ENCODE results near the gene FHL1. TPM values are rescaled to one million over a fixed set of nuclear protein-coding genes. Genes with fewer than 3 reads are reported as not detected.

Gene FHL1
- total and polyA plus RNA-seq, 4 donors, result 875 to 2,126 (median 1,619) TPM

- no peak for DNase-seq
- Histone ChIP-seq H3K27ac (ENCODE audit: low read depth in 1 of 2, low read length in 2 of 2) (no peak overlapping the region), H3K4me1 (ENCODE audit: control insufficient read depth in 1 of 2, insufficient read depth in 2 of 2, low read length in 2 of 2) (no peaks in the 10 kb centered on the region), H3K4me3 (ENCODE audit: low read length in 2 of 2) (no peak overlapping the region), H3K36me3 (ENCODE audit: control insufficient read depth in 1 of 2, insufficient read depth in 2 of 2, low read length in 1 of 2) (peaks cover 2 to 3% of the 10 kb centered on the region in 2 donors), H3K9me3 (ENCODE audit: control insufficient read depth, low read length) (no peaks in the 10 kb centered on the region), H3K27me3 (ENCODE audit: control insufficient read depth in 1 of 2, insufficient read depth in 2 of 2, low read length in 1 of 2) (no peaks in the 10 kb centered on the region)
- intact Hi-C loops (cut with DNase I), result loop anchor here in 1 of 2 donors (10.0 kb wide), 1 partner anchor 45 kb away; no protein-coding TSS in a partner anchor
- WGBS, 2 donors, result 83 to 90% methylated on average over 5 of the region's 5 CpGs
- ATAC-seq (ENCODE audit: low FRiP score), result no peak
These were observed 72.6 kb downstream of the FHL1 start for GRCh38 chrX:136219893-136220292.

DNA sequence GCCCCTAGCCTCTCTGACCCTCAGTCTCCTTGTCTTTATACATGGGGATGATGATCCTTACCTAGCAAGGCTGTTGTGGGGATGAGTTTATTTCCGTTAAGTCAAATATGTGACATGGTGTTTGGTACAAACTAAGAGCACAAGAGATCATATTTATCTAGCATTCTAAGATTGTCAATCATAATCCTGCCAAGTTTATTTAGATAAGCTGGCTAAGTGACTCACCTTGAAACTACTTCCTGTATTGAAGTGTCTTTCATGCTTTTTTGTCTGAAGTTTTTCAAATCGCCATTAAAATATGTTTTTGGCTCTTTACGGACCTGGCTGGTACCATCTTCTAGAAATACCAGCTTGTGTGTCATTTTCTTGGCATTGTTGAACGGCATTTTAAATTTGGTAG lies 73.2 kb downstream of the FHL1 start:
- Histone ChIP-seq H3K27me3 (ENCODE audit: control insufficient read depth in 1 of 2, insufficient read depth in 2 of 2, low read length in 1 of 2) (peaks cover 0 to 2% of the 10 kb centered on the region in 2 donors), H3K36me3 (ENCODE audit: control insufficient read depth in 1 of 2, insufficient read depth in 2 of 2, low read length in 1 of 2) (peaks cover 3% of the 10 kb centered on the region in 2 donors), H3K4me1 (ENCODE audit: control insufficient read depth in 1 of 2, insufficient read depth in 2 of 2, low read length in 2 of 2) (no peaks in the 10 kb centered on the region), H3K9me3 (ENCODE audit: control insufficient read depth, low read length) (no peaks in the 10 kb centered on the region), H3K4me3 (ENCODE audit: low read length in 2 of 2) (no peak overlapping the region), H3K27ac (ENCODE audit: low read depth in 1 of 2, low read length in 2 of 2) (no peak overlapping the region)
- DNase-seq (no peak), ATAC-seq (ENCODE audit: low FRiP score) (no peak)
- 40 to 56% methylated on average over 4 of the region's 4 CpGs for WGBS, 2 donors
- intact Hi-C loops (cut with DNase I), result no loop called here

GRCh38 chrX:136220951-136221350 lies 73.6 kb downstream of the FHL1 start:
- intact Hi-C loops (cut with DNase I), result no loop called here

GRCh38 chrX:136221851-136222513 lies 74.6 kb downstream of the FHL1 start:
- no peak overlapping the region for H3K27ac ChIP-seq (ENCODE audit: low read depth in 1 of 2, low read length in 2 of 2)
- no peak overlapping the region for H3K4me3 ChIP-seq (ENCODE audit: low read length in 2 of 2)
- peaks cover 0 to 4% of the 10 kb centered on the region in 2 donors for H3K27me3 ChIP-seq (ENCODE audit: control insufficient read depth in 1 of 2, insufficient read depth in 2 of 2, low read length in 1 of 2)
- no peaks in the 10 kb centered on the region for H3K9me3 ChIP-seq (ENCODE audit: control insufficient read depth, low read length)
- intact Hi-C loops (cut with DNase I), result no loop called here
- no peaks in the 10 kb centered on the region for H3K4me1 ChIP-seq (ENCODE audit: control insufficient read depth in 1 of 2, insufficient read depth in 2 of 2, low read length in 2 of 2)
- DNase-seq, result no peak
- no peak for ATAC-seq (ENCODE audit: low FRiP score)
- WGBS, 2 donors, result 89 to 95% methylated on average over 3 of the region's 3 CpGs
- H3K36me3 ChIP-seq (ENCODE audit: control insufficient read depth in 1 of 2, insufficient read depth in 2 of 2, low read length in 1 of 2), result peaks cover 3 to 4% of the 10 kb centered on the region in 2 donors

More at GRCh38 chrX:136220951-136221350, 73.6 kb downstream of the FHL1 start:
- Histone ChIP-seq H3K36me3 (ENCODE audit: control insufficient read depth in 1 of 2, insufficient read depth in 2 of 2, low read length in 1 of 2) (peaks cover 3 to 4% of the 10 kb centered on the region in 2 donors), H3K4me1 (ENCODE audit: control insufficient read depth in 1 of 2, insufficient read depth in 2 of 2, low read length in 2 of 2) (no peaks in the 10 kb centered on the region), H3K9me3 (ENCODE audit: control insufficient read depth, low read length) (no peaks in the 10 kb centered on the region), H3K27ac (ENCODE audit: low read depth in 1 of 2, low read length in 2 of 2) (no peak overlapping the region), H3K27me3 (ENCODE audit: control insufficient read depth in 1 of 2, insufficient read depth in 2 of 2, low read length in 1 of 2) (peaks cover 0 to 4% of the 10 kb centered on the region in 2 donors), H3K4me3 (ENCODE audit: low read length in 2 of 2) (no peak overlapping the region)
- DNase-seq, result no peak
- ATAC-seq (ENCODE audit: low FRiP score), result no peak
- 64% methylated on average over 3 of the region's 3 CpGs for WGBS, 2 donors

DNA sequence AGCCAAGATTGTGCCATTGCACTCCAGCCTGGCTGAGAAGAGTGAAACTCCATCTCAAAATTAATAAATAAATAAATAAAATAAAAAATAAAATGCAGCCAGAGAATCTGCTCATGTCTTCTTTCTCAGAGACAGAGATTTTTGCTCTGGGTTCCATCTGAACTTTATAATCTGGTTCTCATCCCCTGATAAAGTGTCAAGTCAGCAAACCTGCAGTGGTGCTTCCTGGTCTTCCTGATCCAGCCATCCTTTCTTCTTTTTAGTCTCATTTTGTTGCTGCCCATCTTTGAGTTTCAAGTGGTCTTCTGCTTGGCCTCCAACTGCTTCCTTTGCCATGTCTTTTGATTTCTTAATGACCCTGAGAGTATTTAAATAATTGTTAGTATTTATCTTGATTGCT lies 79.7 kb downstream of the FHL1 start:
- no peaks in the 10 kb centered on the region for H3K9me3 ChIP-seq (ENCODE audit: control insufficient read depth, low read length)
- no peak overlapping the region for H3K27ac ChIP-seq (ENCODE audit: low read depth in 1 of 2, low read length in 2 of 2)
- peaks cover 0 to 4% of the 10 kb centered on the region in 2 donors for H3K27me3 ChIP-seq (ENCODE audit: control insufficient read depth in 1 of 2, insufficient read depth in 2 of 2, low read length in 1 of 2)
- DNase-seq (no peak), ATAC-seq (ENCODE audit: low FRiP score) (no peak)
- H3K4me1 ChIP-seq (ENCODE audit: control insufficient read depth in 1 of 2, insufficient read depth in 2 of 2, low read length in 2 of 2), result no peaks in the 10 kb centered on the region
- no peak overlapping the region for H3K4me3 ChIP-seq (ENCODE audit: low read length in 2 of 2)
- intact Hi-C loops (cut with DNase I), result no loop called here
- H3K36me3 ChIP-seq (ENCODE audit: control insufficient read depth in 1 of 2, insufficient read depth in 2 of 2, low read length in 1 of 2), result peaks cover 2 to 6% of the 10 kb centered on the region in 2 donors

GRCh38 chrX:136227948-136228838 lies 80.9 kb downstream of the FHL1 start:
- intact Hi-C loops (cut with DNase I), result no loop called here
- Histone ChIP-seq H3K9me3 (ENCODE audit: control insufficient read depth, low read length) (no peaks in the 10 kb centered on the region), H3K36me3 (ENCODE audit: control insufficient read depth in 1 of 2, insufficient read depth in 2 of 2, low read length in 1 of 2) (peaks cover 0 to 5% of the 10 kb centered on the region in 2 donors), H3K4me3 (ENCODE audit: low read length in 2 of 2) (no peak overlapping the region), H3K27ac (ENCODE audit: low read depth in 1 of 2, low read length in 2 of 2) (no peak overlapping the region), H3K4me1 (ENCODE audit: control insufficient read depth in 1 of 2, insufficient read depth in 2 of 2, low read length in 2 of 2) (no peaks in the 10 kb centered on the region), H3K27me3 (ENCODE audit: control insufficient read depth in 1 of 2, insufficient read depth in 2 of 2, low read length in 1 of 2) (peaks cover 0 to 4% of the 10 kb centered on the region in 2 donors)
- DNase-seq (no peak), ATAC-seq (ENCODE audit: low FRiP score) (no peak)
- 77 to 87% methylated on average over 8 of the region's 8 CpGs for WGBS, 2 donors

DNA sequence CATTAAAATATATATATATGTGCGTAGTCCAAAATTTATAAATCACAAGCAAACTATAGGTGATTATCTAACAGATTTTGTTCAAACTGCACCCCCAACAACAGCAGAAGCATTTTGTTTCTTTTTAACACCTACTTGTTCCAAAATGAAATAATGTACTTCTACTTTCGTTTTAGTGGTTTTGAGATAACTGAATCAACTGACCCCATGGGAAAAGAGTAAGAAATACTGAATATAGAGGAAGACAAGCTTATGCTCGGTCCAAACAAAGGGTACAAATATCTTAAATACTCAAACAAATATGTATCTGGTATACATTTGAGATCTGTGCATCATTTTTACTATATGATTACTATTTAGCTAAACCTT lies 81.5 kb downstream of the FHL1 start:
- Histone ChIP-seq H3K4me1 (ENCODE audit: control insufficient read depth in 1 of 2, insufficient read depth in 2 of 2, low read length in 2 of 2) (no peaks in the 10 kb centered on the region), H3K27ac (ENCODE audit: low read depth in 1 of 2, low read length in 2 of 2) (no peak overlapping the region), H3K4me3 (ENCODE audit: low read length in 2 of 2) (no peak overlapping the region), H3K36me3 (ENCODE audit: control insufficient read depth in 1 of 2, insufficient read depth in 2 of 2, low read length in 1 of 2) (peaks cover 0 to 5% of the 10 kb centered on the region in 2 donors), H3K9me3 (ENCODE audit: control insufficient read depth, low read length) (no peaks in the 10 kb centered on the region), H3K27me3 (ENCODE audit: control insufficient read depth in 1 of 2, insufficient read depth in 2 of 2, low read length in 1 of 2) (peaks cover 0 to 4% of the 10 kb centered on the region in 2 donors)
- DNase-seq, result no peak
- intact Hi-C loops (cut with DNase I), result no loop called here
- WGBS, 2 donors, result 62 to 67% methylated on average over 3 of the region's 3 CpGs
- ATAC-seq (ENCODE audit: low FRiP score), result no peak

DNA sequence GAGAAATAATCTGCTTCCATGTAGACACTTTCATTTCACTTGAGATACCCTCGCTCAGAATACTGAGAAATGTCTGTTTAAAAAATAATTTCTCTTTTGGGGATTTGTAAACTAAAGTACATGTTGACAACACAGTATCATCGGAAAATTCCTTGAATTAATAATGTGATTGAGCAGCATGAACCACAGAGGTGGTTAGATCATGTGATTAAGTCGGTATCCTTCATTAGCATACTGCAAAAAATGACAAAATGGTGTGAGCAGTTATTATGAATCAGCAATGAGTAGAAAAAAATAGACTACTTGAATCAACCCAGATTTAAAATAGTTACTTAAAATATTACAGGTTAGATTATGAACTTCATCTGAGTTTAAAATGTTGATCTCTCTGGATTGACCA lies 89.7 kb downstream of the FHL1 start:
- no peaks in the 10 kb centered on the region for H3K27me3 ChIP-seq (ENCODE audit: control insufficient read depth in 1 of 2, insufficient read depth in 2 of 2, low read length in 1 of 2)
- no peak overlapping the region for H3K27ac ChIP-seq (ENCODE audit: low read depth in 1 of 2, low read length in 2 of 2)
- H3K4me3 ChIP-seq (ENCODE audit: low read length in 2 of 2), result no peak overlapping the region
- no peaks in the 10 kb centered on the region for H3K4me1 ChIP-seq (ENCODE audit: control insufficient read depth in 1 of 2, insufficient read depth in 2 of 2, low read length in 2 of 2)
- DNase-seq (no peak), ATAC-seq (ENCODE audit: low FRiP score) (no peak)
- no peaks in the 10 kb centered on the region for H3K36me3 ChIP-seq (ENCODE audit: control insufficient read depth in 1 of 2, insufficient read depth in 2 of 2, low read length in 1 of 2)
- intact Hi-C loops (cut with DNase I), result no loop called here
- 73 to 87% methylated on average over 3 of the region's 3 CpGs for WGBS, 2 donors
- H3K9me3 ChIP-seq (ENCODE audit: control insufficient read depth, low read length), result no peaks in the 10 kb centered on the region

Data from aorta (tissue), 5 donors.